Endothelial cell of umbilical vein (primary cell): ENCODE results near the gene BSDC1. TPM values are rescaled to one million over a fixed set of nuclear protein-coding genes. Genes with fewer than 3 reads are reported as not detected.

Experiments used
- BruUV-seq: library from RNA; stranded (reverse); fragments of 400-500 nt; replicated peaks from 2 replicates; lab custom pipeline; 2021; lab: Mats Ljungman, UMichigan
- CTCF ChIA-PET: fragments of 300-600, 350-600 bp; sonication (Branson Sonifier 250); formaldehyde crosslinking; loops from one replicate; lab custom pipeline; 2021; ENCODE audit warnings: antibody characterized with exemption, inconsistent platforms; lab: Charles Lee
- POLR2A ChIA-PET: fragments of 300-600, 350-600 bp; sonication (Branson Sonifier 250); formaldehyde crosslinking; loops from one replicate; lab custom pipeline; 2021; ENCODE audit warnings: antibody characterized with exemption, inconsistent platforms; lab: Charles Lee
- DNase-seq: peaks from one replicate; pipeline ENCODE4 v3.0.0-alpha.2; 2011; ENCODE audit warnings: low read depth, low spot score
- FAIRE-seq: peaks from 2 replicates; lab custom pipeline; 2011; peaks lifted over from hg19 to GRCh38; lab: Jason Lieb, UNC
- H2AFZ ChIP-seq: 2 replicates; pipeline ENCODE4 v1.6.0; 2012; ENCODE audit warnings: low read depth, low read length, control low read depth, inconsistent platforms
- H3K27ac ChIP-seq: 2 replicates; pipeline ENCODE4 v1.5.1; 2011; ENCODE audit warnings: low read depth, mild to moderate bottlenecking, control low read depth, low read length, moderate library complexity; ENCODE audit not compliant: insufficient read depth
- H3K27me3 ChIP-seq, 2 experiments: 2 replicates each; pipeline versions ENCODE4 v1.6.0 to v1.6.1; 2011; ENCODE audit warnings: low read length in 2 of 2, mixed read lengths in 1 of 2; ENCODE audit not compliant: control insufficient read depth in 2 of 2, insufficient read depth in 2 of 2
- H3K36me3 ChIP-seq, 2 experiments: 2 replicates in 1 of 2; 3 replicates in 1 of 2; pipeline ENCODE4 v1.5.1; 2011; ENCODE audit warnings: low read length in 2 of 2, mild to moderate bottlenecking in 1 of 2, moderate library complexity in 1 of 2; ENCODE audit not compliant: control insufficient read depth in 2 of 2, insufficient read depth in 2 of 2; ENCODE audit errors: extremely low read depth in 1 of 2
- H3K4me1 ChIP-seq: 3 replicates; pipeline ENCODE4 v1.5.1; 2011; ENCODE audit warnings: mild to moderate bottlenecking, low read length; ENCODE audit not compliant: control insufficient read depth, insufficient read depth; ENCODE audit errors: extremely low read depth
- H3K4me2 ChIP-seq: 2 replicates; pipeline ENCODE4 v1.6.1; 2011; ENCODE audit warnings: low read length, control low read depth, mixed read lengths; ENCODE audit not compliant: insufficient read depth
- H3K4me3 ChIP-seq, 3 experiments: fragments of 200-600 bp in 1 of 3; sonication (generic), shearing (Covaris generic) in 1 of 3; replicated peaks in 1 of 3; 2 replicates each; pipeline ENCODE4 v1.5.1; 2011 to 2016; ENCODE audit warnings: control low read depth in 3 of 3, low read length in 3 of 3, mild to moderate bottlenecking in 2 of 3, inconsistent platforms in 1 of 3, low read depth in 1 of 3, moderate library complexity in 1 of 3; ENCODE audit not compliant: insufficient read depth in 1 of 3
- H3K79me2 ChIP-seq: 2 replicates; pipeline ENCODE4 v1.6.0; 2012; ENCODE audit warnings: low read length, inconsistent platforms; ENCODE audit not compliant: control insufficient read depth, insufficient read depth
- H3K9ac ChIP-seq: replicated peaks from 2 replicates; pipeline ENCODE3; 2011; ENCODE audit warnings: low read length, control low read depth; ENCODE audit not compliant: insufficient read depth; ENCODE audit errors: extremely low read depth
- H3K9me1 ChIP-seq: replicated peaks from 3 replicates; pipeline ENCODE4 v1.6.0; 2011; ENCODE audit warnings: mild to moderate bottlenecking, low read length; ENCODE audit not compliant: control insufficient read depth, insufficient read depth; ENCODE audit errors: extremely low read depth
- H3K9me3 ChIP-seq: replicated peaks from 2 replicates; pipeline ENCODE4 v1.5.1; 2012; ENCODE audit warnings: low read length, inconsistent platforms; ENCODE audit not compliant: control insufficient read depth, insufficient read depth
- H4K20me1 ChIP-seq: replicated peaks from 2 replicates; pipeline ENCODE3; 2011; ENCODE audit warnings: mild to moderate bottlenecking, low read length; ENCODE audit not compliant: control insufficient read depth, insufficient read depth; ENCODE audit errors: extremely low read depth
- EZH2 ChIP-seq: IDR thresholded peaks from 2 replicates; pipeline ENCODE4 v1.6.1; 2012; ENCODE audit warnings: borderline replicate concordance, low read depth, mild to moderate bottlenecking, moderate library complexity, low read length, inconsistent platforms; ENCODE audit not compliant: severe bottlenecking
- FOS ChIP-seq: IDR thresholded peaks from 2 replicates; pipeline ENCODE4 v1.6.1; 2011; ENCODE audit warnings: mild to moderate bottlenecking, low read length, moderate library complexity, borderline replicate concordance; ENCODE audit not compliant: insufficient read depth
- GATA2 ChIP-seq: IDR thresholded peaks from 2 replicates; pipeline ENCODE4 v1.7.0; 2011; ENCODE audit warnings: low read depth, mild to moderate bottlenecking, moderate library complexity, mixed read lengths, low read length; ENCODE audit not compliant: insufficient read length, insufficient read depth
- POLR2A ChIP-seq: IDR thresholded peaks from 2 replicates; pipeline ENCODE4 v1.6.1; 2012; ENCODE audit warnings: low read depth, mild to moderate bottlenecking, control low read depth, low read length
- POLR2AphosphoS5 ChIP-seq: IDR thresholded peaks from 2 replicates; pipeline ENCODE4 v1.6.1; 2012; ENCODE audit warnings: low read depth, mild to moderate bottlenecking, control low read depth, low read length, moderate library complexity; ENCODE audit not compliant: insufficient read depth
- dilution Hi-C: fragments of 300-500 bp; cut with MboI; formaldehyde crosslinking; loops from one replicate; pipeline ENCODE4 v1.15.0; 2019; ENCODE audit warnings: low sequenced_read_pairs; ENCODE audit not compliant: extremely low pct_ligation_motif_present
- intact Hi-C: fragments of 100-400 bp; cut with micrococcal nuclease; formaldehyde crosslinking; loops from one replicate; pipeline ENCODE4 v1.10.0; 2022
- polyA plus RNA-seq, 4 experiments: library from polyadenylated mRNA; depleted of rRNA in 3 of 4; stranded (reverse) in 3 of 4; unstranded in 1 of 4; fragments of >200 nt; gene quantifications; 2 replicates each; pipeline versions ENCODE4 v1.2.1 to v1.2.3, GENCODE V29; 2011 to 2012; ENCODE audit warnings: missing spikeins in 1 of 4
- total RNA-seq: library from RNA; stranded (reverse); gene quantifications from 2 replicates; pipeline ENCODE4 v1.2.3, GENCODE V29; 2021
- TF ChIP-seq, protein P1 (sequence below): IDR thresholded peaks from 2 replicates; pipeline ENCODE4 v1.6.1; 2011; ENCODE audit not compliant: insufficient read depth, insufficient read length
- TF ChIP-seq, protein P2 (sequence below), 2 donors: IDR thresholded peaks; 1 replicate in 1 of 2; 2 replicates in 1 of 2; pipeline ENCODE4 v1.5.1; 2011; ENCODE audit warnings: low read length in 2 of 2, mild to moderate bottlenecking in 2 of 2, moderate library complexity in 2 of 2, control low read depth in 1 of 2, inconsistent platforms in 1 of 2, low read depth in 1 of 2; ENCODE audit not compliant: insufficient read depth in 1 of 2; ENCODE audit errors: extremely low read depth in 1 of 2

Gene BSDC1
- total and polyA plus RNA-seq, 2 donors (not counting 3 experiments of a cell fraction or from before 2014, with no cell fraction given) = 44.3 to 64.6 TPM

DNA sequence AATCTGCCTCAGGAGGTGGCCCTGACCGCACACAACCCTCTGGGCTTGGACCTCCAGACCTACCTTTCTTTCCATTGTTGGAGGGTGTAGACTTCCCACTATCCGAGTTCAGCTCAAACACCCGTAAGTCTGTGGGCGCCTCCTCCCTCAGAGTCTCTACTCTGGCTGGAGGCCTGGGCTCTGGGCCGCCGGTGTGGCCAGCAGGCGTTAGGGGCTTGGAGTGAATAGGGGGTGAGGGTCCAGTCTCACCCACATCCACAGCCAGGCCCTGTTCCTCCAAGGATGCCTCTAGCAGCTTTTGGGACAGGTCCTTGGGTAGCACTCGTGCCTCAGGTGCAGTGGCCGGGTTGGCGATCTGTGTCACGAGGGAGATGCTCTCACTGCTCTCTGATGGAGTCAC is 18.0 kb downstream of the BSDC1 start:
- Histone ChIP-seq H3K36me3 (peaks cover 27 to 60% of the 10 kb centered on the region in 2 experiments), H3K4me3 (no peak overlapping the region), H3K27ac (no peak overlapping the region), H3K9ac (no peak overlapping the region), H3K27me3 (no peaks in the 10 kb centered on the region), H3K9me3 (no peaks in the 10 kb centered on the region), H3K4me2 (no peak overlapping the region), H3K9me1 (no peaks in the 10 kb centered on the region), H3K79me2 (no peaks in the 10 kb centered on the region), H4K20me1 (no peaks in the 10 kb centered on the region), H3K4me1 (no peaks in the 10 kb centered on the region), H2AFZ (no peak overlapping the region)
- CTCF ChIA-PET = interaction anchor here (1.6 kb wide), 1 partner anchor 161 kb away, joined by 8 read pairs; no protein-coding TSS in a partner anchor
- dilution Hi-C loops (no loop called here), intact Hi-C loops (no loop called here)
- BruUV-seq = no TSS peak
- no peak for DNase-seq
- TF ChIP-seq EZH2 = no peak
- no peak for TF ChIP-seq POLR2AphosphoS5
- TF ChIP-seq, protein P1, sequence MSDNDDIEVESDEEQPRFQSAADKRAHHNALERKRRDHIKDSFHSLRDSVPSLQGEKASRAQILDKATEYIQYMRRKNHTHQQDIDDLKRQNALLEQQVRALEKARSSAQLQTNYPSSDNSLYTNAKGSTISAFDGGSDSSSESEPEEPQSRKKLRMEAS = no peak
- TF ChIP-seq POLR2A = no peak
- TF ChIP-seq, protein P2, sequence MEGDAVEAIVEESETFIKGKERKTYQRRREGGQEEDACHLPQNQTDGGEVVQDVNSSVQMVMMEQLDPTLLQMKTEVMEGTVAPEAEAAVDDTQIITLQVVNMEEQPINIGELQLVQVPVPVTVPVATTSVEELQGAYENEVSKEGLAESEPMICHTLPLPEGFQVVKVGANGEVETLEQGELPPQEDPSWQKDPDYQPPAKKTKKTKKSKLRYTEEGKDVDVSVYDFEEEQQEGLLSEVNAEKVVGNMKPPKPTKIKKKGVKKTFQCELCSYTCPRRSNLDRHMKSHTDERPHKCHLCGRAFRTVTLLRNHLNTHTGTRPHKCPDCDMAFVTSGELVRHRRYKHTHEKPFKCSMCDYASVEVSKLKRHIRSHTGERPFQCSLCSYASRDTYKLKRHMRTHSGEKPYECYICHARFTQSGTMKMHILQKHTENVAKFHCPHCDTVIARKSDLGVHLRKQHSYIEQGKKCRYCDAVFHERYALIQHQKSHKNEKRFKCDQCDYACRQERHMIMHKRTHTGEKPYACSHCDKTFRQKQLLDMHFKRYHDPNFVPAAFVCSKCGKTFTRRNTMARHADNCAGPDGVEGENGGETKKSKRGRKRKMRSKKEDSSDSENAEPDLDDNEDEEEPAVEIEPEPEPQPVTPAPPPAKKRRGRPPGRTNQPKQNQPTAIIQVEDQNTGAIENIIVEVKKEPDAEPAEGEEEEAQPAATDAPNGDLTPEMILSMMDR (IDR thresholded peaks at IDR 0.05; ENCODE audit: extremely low read depth in 1 of 2, insufficient read depth in 1 of 2, low read depth in 1 of 2, low read length in 2 of 2) = no peak
- no peak for TF ChIP-seq GATA2
- no peak for TF ChIP-seq FOS
- POLR2A ChIA-PET = interaction anchor here (0.7 to 1.1 kb wide), 2 partner anchors 40 to 197 kb away, joined by 4 read pairs; partner anchors contain the start of genes MARCKSL1 and TXLNA
- FAIRE-seq = no peak
